B cell (primary cell): ENCODE results near the gene FAM53A. TPM values are rescaled to one million over a fixed set of nuclear protein-coding genes. Genes with fewer than 3 reads are reported as not detected.

Source experiments
- ATAC-seq: fragments of 200-7000 bp; cut with Tn5 transposase; one replicate; pipeline ENCODE4 v1.10.0; 2021; ENCODE audit warnings: low read depth, mild to moderate bottlenecking, moderate number of reproducible peaks, moderate library complexity
- CTCF ChIA-PET: fragments of 350-600 bp; sonication (Branson Sonifier 250); formaldehyde crosslinking; loops from one replicate; lab custom pipeline; 2021; ENCODE audit warnings: antibody characterized with exemption, inconsistent platforms; lab: Charles Lee
- POLR2A ChIA-PET: fragments of 350-600 bp; sonication (Branson Sonifier 250); formaldehyde crosslinking; loops from one replicate; lab custom pipeline; 2021; ENCODE audit warnings: antibody characterized with exemption; lab: Charles Lee
- DNase-seq: peaks from one replicate; pipeline ENCODE4 v3.0.0; 2013
- H2AFZ ChIP-seq: 2 replicates; pipeline ENCODE4 v1.6.1; 2012; ENCODE audit warnings: mild to moderate bottlenecking, low read depth, low read length; ENCODE audit not compliant: insufficient read depth, poor library complexity, severe bottlenecking
- H3K27ac ChIP-seq, 2 donors: 1 replicate in 1 of 2; 2 replicates in 1 of 2; pipeline ENCODE4 v1.5.1; 2012 to 2013; ENCODE audit warnings: low read length in 2 of 2, mild to moderate bottlenecking in 2 of 2, moderate library complexity in 1 of 2
- H3K27me3 ChIP-seq, 4 experiments: fragments of 200-600 bp in 1 of 4; sonication (generic) in 1 of 4; replicated peaks in 1 of 4; 1 replicate in 2 of 4; 2 replicates in 2 of 4; pipeline versions ENCODE4 v1.6.1 to v1.7.0; 2013 to 2016; ENCODE audit warnings: low read length in 3 of 4, mild to moderate bottlenecking in 2 of 4, mixed read lengths in 1 of 4, moderate library complexity in 1 of 4; ENCODE audit not compliant: insufficient read depth in 4 of 4, control insufficient read depth in 3 of 4; ENCODE audit errors: control extremely low read depth in 1 of 4
- H3K36me3 ChIP-seq, 2 experiments: replicated peaks in 1 of 2; 1 replicate in 1 of 2; 2 replicates in 1 of 2; pipeline versions ENCODE4 v1.6.1 to v1.7.1; 2013; ENCODE audit warnings: low read length in 1 of 2; ENCODE audit not compliant: insufficient read depth in 2 of 2, control insufficient read depth in 1 of 2; ENCODE audit errors: control extremely low read depth in 1 of 2, extremely low read depth in 1 of 2
- H3K4me1 ChIP-seq, 2 donors: fragments of 200-600 bp in 1 of 2; sonication (generic) in 1 of 2; 1 replicate in 1 of 2; 2 replicates in 1 of 2; pipeline versions ENCODE4 v1.5.1 to v1.6.1; 2013 to 2017; ENCODE audit warnings: low read length in 2 of 2; ENCODE audit not compliant: control insufficient read depth in 2 of 2, insufficient read depth in 2 of 2
- H3K4me2 ChIP-seq: replicated peaks from 2 replicates; pipeline ENCODE3; 2012; ENCODE audit warnings: mild to moderate bottlenecking, low read depth, low read length; ENCODE audit not compliant: poor library complexity, severe bottlenecking
- H3K4me3 ChIP-seq, 5 experiments: fragments of 200-600 bp in 1 of 5; sonication (generic) in 1 of 5; 1 replicate in 3 of 5; 2 replicates in 2 of 5; pipeline versions ENCODE4 v1.5.1 to v1.7.0; 2011 to 2016; ENCODE audit warnings: low read length in 4 of 5, mild to moderate bottlenecking in 4 of 5, low read depth in 2 of 5, control low read depth in 1 of 5, moderate library complexity in 1 of 5; ENCODE audit not compliant: insufficient read depth in 1 of 5; ENCODE audit errors: control extremely low read depth in 1 of 5, extremely low read depth in 1 of 5
- H3K79me2 ChIP-seq: fragments of 200-600 bp; sonication (generic); one replicate; pipeline ENCODE4 v1.6.0; 2016; ENCODE audit warnings: low read length; ENCODE audit not compliant: control insufficient read depth, insufficient read depth
- H3K9ac ChIP-seq: fragments of 200-600 bp; sonication (generic); 2 replicates; pipeline ENCODE4 v1.6.1; 2017; ENCODE audit warnings: mild to moderate bottlenecking, low read length, moderate library complexity
- H3K9me3 ChIP-seq, 3 donors: one replicate each; pipeline versions ENCODE4 v1.6.1 to v1.7.1; 2013; ENCODE audit warnings: low read length in 2 of 3; ENCODE audit not compliant: control insufficient read depth in 2 of 3, insufficient read depth in 1 of 3; ENCODE audit errors: control extremely low read depth in 1 of 3
- H4K20me1 ChIP-seq: 2 replicates; pipeline ENCODE4 v1.6.0; 2012; ENCODE audit warnings: mild to moderate bottlenecking, low read length; ENCODE audit not compliant: insufficient read depth, control insufficient read depth, poor library complexity, severe bottlenecking
- H3K27ac Mint-ChIP-seq: one replicate; pipeline ENCODE4 v1.8.0; 2021; ENCODE audit warnings: mixed read lengths
- H3K27me3 Mint-ChIP-seq: one replicate; pipeline ENCODE4 v1.8.0; 2021; ENCODE audit warnings: mixed read lengths
- H3K4me1 Mint-ChIP-seq: one replicate; pipeline ENCODE4 v1.8.0; 2021; ENCODE audit warnings: mixed read lengths
- H3K4me3 Mint-ChIP-seq: one replicate; pipeline ENCODE4 v1.8.0; 2021; ENCODE audit warnings: mixed read lengths
- H3K9me3 Mint-ChIP-seq: one replicate; pipeline ENCODE4 v1.8.0; 2022; ENCODE audit warnings: mixed read lengths; ENCODE audit not compliant: insufficient read depth
- CTCF ChIP-seq: fragments of 200-600 bp; IDR thresholded peaks from one replicate; pipeline ENCODE4 v1.8.0; 2022; ENCODE audit warnings: antibody characterized with exemption, mild to moderate bottlenecking
- EZH2 ChIP-seq: IDR thresholded peaks from 2 replicates; pipeline ENCODE4 v1.6.1; 2012; ENCODE audit warnings: borderline replicate concordance, low read depth, mild to moderate bottlenecking, moderate library complexity, low read length; ENCODE audit not compliant: insufficient read depth, poor library complexity, severe bottlenecking
- WGBS: methylation state at CpG from one replicate; pipeline ENCODE4 v1.1.5; 2013; ENCODE audit warnings: missing lambda C conversion rate; ENCODE audit not compliant: insufficient coverage; 5-methylcytosine and 5-hydroxymethylcytosine counted together
- intact Hi-C: fragments of 100-400 bp; cut with micrococcal nuclease; formaldehyde crosslinking; loops from one replicate; pipeline ENCODE4 v1.10.0; 2022
- polyA plus RNA-seq: library from polyadenylated mRNA; depleted of rRNA; stranded (reverse); fragments of >200 nt; gene quantifications from 2 replicates; pipeline ENCODE4 v1.2.3, GENCODE V29; 2012
- total RNA-seq, 2 donors: library from RNA; stranded (reverse); fragments of 120-200 nt in 1 of 2; gene quantifications; 1 replicate in 1 of 2; 2 replicates in 1 of 2; pipeline versions ENCODE4 v1.2.3 to v1.2.4, GENCODE V29; 2013 to 2022

FAM53A gene
- total and polyA plus RNA-seq, 2 donors (not counting 1 experiment from before 2014, with no cell fraction given), result 2.2 to 4.2 TPM

DNA sequence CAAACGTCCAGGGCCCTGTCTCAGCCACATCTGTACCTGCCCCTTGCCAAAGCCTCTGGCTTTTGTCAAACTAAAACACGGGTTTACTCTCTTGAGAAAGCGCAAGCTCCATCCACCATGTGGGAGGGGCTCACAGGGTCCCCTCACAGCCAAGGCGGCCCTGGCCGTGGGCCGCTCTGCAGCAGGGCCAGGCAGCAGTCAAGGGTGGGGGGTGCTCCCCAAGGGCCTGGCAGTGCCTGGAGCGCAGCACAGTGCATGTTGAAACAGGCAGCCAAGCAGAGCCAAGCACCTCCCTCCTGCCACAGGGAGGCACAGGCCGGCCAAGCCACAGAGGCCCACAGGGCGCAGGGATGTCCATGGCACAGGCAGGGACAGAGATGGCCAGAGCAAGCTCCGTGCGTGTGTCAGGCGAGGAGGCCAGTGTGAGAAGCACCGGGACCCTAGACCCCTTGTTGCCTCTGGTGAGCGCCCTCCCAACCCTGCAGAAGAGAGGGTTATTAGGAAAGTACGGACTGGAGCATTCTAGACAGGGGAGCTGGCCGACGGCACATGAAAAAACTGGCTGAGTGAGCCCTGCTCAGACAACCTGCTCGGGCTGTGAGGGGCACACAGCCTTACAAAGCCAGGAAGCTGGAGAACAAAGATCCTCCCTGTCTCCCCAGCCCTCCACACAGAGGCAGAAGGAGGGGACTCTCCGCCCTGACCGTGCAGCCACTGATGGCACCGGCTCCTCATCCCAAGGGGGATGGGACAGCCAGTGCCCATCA, 39.0 kb downstream of the FAM53A start:
- intact Hi-C loops, result no loop called here
- 92% methylated on average over 20 of the region's 21 CpGs for WGBS

More for the DNA sequence above, 39.0 kb downstream of the FAM53A start:
- no peaks in the 10 kb centered on the region for H4K20me1 ChIP-seq
- no peaks in the 10 kb centered on the region for H3K36me3 ChIP-seq
- TF ChIP-seq CTCF (no peak), EZH2 (no peak)
- no peaks in the 10 kb centered on the region for H3K9me3 Mint-ChIP-seq
- no peak for DNase-seq
- no peaks in the 10 kb centered on the region for H3K4me1 ChIP-seq
- H3K27me3 ChIP-seq, result no peaks in the 10 kb centered on the region
- H3K4me1 Mint-ChIP-seq, result no peaks in the 10 kb centered on the region
- no peak overlapping the region for H3K9ac ChIP-seq
- H2AFZ ChIP-seq, result no peak overlapping the region
- H3K4me3 ChIP-seq, result no peak overlapping the region
- no peak overlapping the region for H3K4me3 Mint-ChIP-seq
- no peaks in the 10 kb centered on the region for H3K9me3 ChIP-seq
- CTCF ChIA-PET, result interaction anchor here (0.9 kb wide), 1 partner anchor 49 kb away, joined by 3 read pairs; no protein-coding TSS in a partner anchor
- H3K27ac Mint-ChIP-seq, result no peak overlapping the region
- H3K4me2 ChIP-seq, result no peak overlapping the region
- H3K27me3 Mint-ChIP-seq, result no peaks in the 10 kb centered on the region
- POLR2A ChIA-PET, result no interaction called here
- H3K27ac ChIP-seq, result no peak overlapping the region
- ATAC-seq, result no peak
- no peaks in the 10 kb centered on the region for H3K79me2 ChIP-seq
